HG03469 (cell line): Measurements from ENCODE around the gene SETMAR.
"Not testable (repeated sequence)": the region's sequence is repeated elsewhere in the genome, so short reads cannot be mapped to it uniquely, and the experiment has no call there.

ENCODE experiments used
- ATAC-seq: cut with Tn5 transposase; IDR thresholded peaks from one replicate; pipeline ENCODE4 v1.9.1; 2021; ENCODE audit warnings: mild to moderate bottlenecking, moderate library complexity, moderate number of reproducible peaks; ENCODE audit not compliant: unreplicated experiment

The SETMAR gene

GRCh38 chr3:4303187-4304123, at the start of gene SETMAR:
SETMAR (plus strand) TSS chr3:4303369; CDS start chr3:4303371, 2 bp downstream.
- ATAC-seq: peak; percentile 95

- ATAC-seq: no peak
These were observed 41.8 kb upstream of the SETMAR start for GRCh38 chr3:4261406-4261805.

- no peak for ATAC-seq
These were observed 39.1 kb upstream of the SETMAR start for GRCh38 chr3:4264040-4264439.

- peak; percentile 79 for ATAC-seq
These were observed 32.4 kb upstream of the SETMAR start for GRCh38 chr3:4270720-4271119.

GRCh38 chr3:4271834-4272233, 31.3 kb upstream of the SETMAR start:
- no peak for ATAC-seq

GRCh38 chr3:4279516-4280105, 23.6 kb upstream of the SETMAR start:
- ATAC-seq: no peak

GRCh38 chr3:4281991-4282390, 21.2 kb upstream of the SETMAR start:
- ATAC-seq: no peak

- no peak for ATAC-seq
These were observed 18.3 kb upstream of the SETMAR start for GRCh38 chr3:4284865-4285264.

- no peak for ATAC-seq
These were observed 14.1 kb upstream of the SETMAR start for GRCh38 chr3:4289044-4289443.

GRCh38 chr3:4290272-4290893, 12.8 kb upstream of the SETMAR start:
- ATAC-seq: peak; percentile 59

GRCh38 chr3:4292301-4292700, 10.9 kb upstream of the SETMAR start:
- ATAC-seq: no peak

GRCh38 chr3:4294616-4295327, 8.4 kb upstream of the SETMAR start:
- no peak for ATAC-seq

- not testable (repeated sequence) for ATAC-seq
These were observed 6.7 kb upstream of the SETMAR start for GRCh38 chr3:4296454-4296853.

- ATAC-seq: no peak
These were observed 5.7 kb upstream of the SETMAR start for GRCh38 chr3:4297486-4297885.

- no peak for ATAC-seq
These were observed 422 bp upstream of the SETMAR start for GRCh38 chr3:4302747-4303146.

GRCh38 chr3:4305210-4305609, 2.0 kb downstream of the SETMAR start:
- not testable (repeated sequence) for ATAC-seq

- no peak for ATAC-seq
These were observed 2.9 kb downstream of the SETMAR start for GRCh38 chr3:4306091-4306490.

GRCh38 chr3:4306860-4307259, 3.7 kb downstream of the SETMAR start:
- no peak for ATAC-seq

- ATAC-seq: no peak
These were observed 6.4 kb downstream of the SETMAR start for GRCh38 chr3:4309491-4310128.

GRCh38 chr3:4310971-4311370, 7.8 kb downstream of the SETMAR start:
- ATAC-seq: no peak

- no peak for ATAC-seq
These were observed 8.3 kb downstream of the SETMAR start for GRCh38 chr3:4311496-4311895.
